Measurements from ENCODE around the gene IL16. TPM values are rescaled to one million over a fixed set of nuclear protein-coding genes. Genes with fewer than 3 reads are reported as not detected.

Gene IL16
- total RNA-seq, 2 experiments from 2014 or later = 118 to 144 TPM

GRCh38 chr15:81181220-81181619 is 15.5 kb upstream of the IL16 start:
- Mint-ChIP-seq H3K4me1 (peaks cover 11% of the 10 kb centered on the region), H3K27me3 (peaks cover 54% of the 10 kb centered on the region), H3K9me3 (ENCODE audit: low read depth) (no peaks in the 10 kb centered on the region), H3K36me3 (no peaks in the 10 kb centered on the region), H3K4me3 (no peak overlapping the region), H3K27ac (no peak overlapping the region)
- DNase-seq (no peak), ATAC-seq (no peak)
- CTCF ChIA-PET = no interaction called here

GRCh38 chr15:81182031-81182755 is 14.5 kb upstream of the IL16 start:
- Mint-ChIP-seq H3K27me3 (peaks cover 57% of the 10 kb centered on the region), H3K4me1 (peaks cover 11% of the 10 kb centered on the region), H3K4me3 (no peak overlapping the region), H3K27ac (no peak overlapping the region), H3K9me3 (ENCODE audit: low read depth) (no peaks in the 10 kb centered on the region), H3K36me3 (no peaks in the 10 kb centered on the region)
- DNase-seq (no peak), ATAC-seq (no peak)
- CTCF ChIA-PET = interaction anchor here (1.3 kb wide), 1 partner anchor 84 kb away, joined by 3 read pairs; no protein-coding TSS in a partner anchor

GRCh38 chr15:81182756-81183438 is 13.8 kb upstream of the IL16 start:
- CTCF ChIA-PET = interaction anchor here (0.9 to 1.3 kb wide), 2 partner anchors 83 kb away, joined by 3 read pairs; no protein-coding TSS in a partner anchor
- no peak overlapping the region for H3K27ac Mint-ChIP-seq

GRCh38 chr15:81183439-81183775 is 13.3 kb upstream of the IL16 start:
- Mint-ChIP-seq H3K27me3 (peaks cover 63% of the 10 kb centered on the region), H3K4me1 (peaks cover 11% of the 10 kb centered on the region), H3K27ac (no peak overlapping the region), H3K4me3 (no peak overlapping the region), H3K36me3 (no peaks in the 10 kb centered on the region), H3K9me3 (ENCODE audit: low read depth) (no peaks in the 10 kb centered on the region)
- DNase-seq (no peak), ATAC-seq (no peak)
- CTCF ChIA-PET = interaction anchor here (0.9 to 1.3 kb wide), 2 partner anchors 29 to 83 kb away, joined by 3 read pairs; no protein-coding TSS in a partner anchor

More at GRCh38 chr15:81182756-81183438, 13.8 kb upstream of the IL16 start:
- Mint-ChIP-seq H3K36me3 (no peaks in the 10 kb centered on the region), H3K9me3 (ENCODE audit: low read depth) (no peaks in the 10 kb centered on the region), H3K4me1 (peaks cover 11% of the 10 kb centered on the region), H3K27me3 (peaks cover 59% of the 10 kb centered on the region), H3K4me3 (no peak overlapping the region)
- no peak for ATAC-seq
- DNase-seq = no peak

- no peak for DNase-seq
- Mint-ChIP-seq H3K27ac (no peak overlapping the region), H3K4me1 (peaks cover 11% of the 10 kb centered on the region), H3K27me3 (peaks cover 59% of the 10 kb centered on the region), H3K9me3 (ENCODE audit: low read depth) (no peaks in the 10 kb centered on the region), H3K36me3 (no peaks in the 10 kb centered on the region), H3K4me3 (no peak overlapping the region)
- CTCF ChIA-PET = interaction anchor here (1.0 to 1.3 kb wide), 2 partner anchors 30 to 82 kb away, joined by 3 to 4 read pairs; no protein-coding TSS in a partner anchor
- ATAC-seq = peak; percentile 27
Measured at GRCh38 chr15:81184188-81184587, 12.5 kb upstream of the IL16 start.

- Mint-ChIP-seq H3K27me3 (peaks cover 53% of the 10 kb centered on the region), H3K36me3 (no peaks in the 10 kb centered on the region), H3K4me3 (no peak overlapping the region), H3K27ac (no peak overlapping the region), H3K4me1 (peaks cover 11% of the 10 kb centered on the region), H3K9me3 (ENCODE audit: low read depth) (no peaks in the 10 kb centered on the region)
- CTCF ChIA-PET = interaction anchor here (0.8 kb wide), 1 partner anchor 80 kb away, joined by 4 read pairs; no protein-coding TSS in a partner anchor
- DNase-seq = no peak
- no peak for ATAC-seq
Measured at GRCh38 chr15:81185631-81186295, 10.9 kb upstream of the IL16 start.

GRCh38 chr15:81188354-81188753 is 8.3 kb upstream of the IL16 start:
- Mint-ChIP-seq H3K4me1 (peaks cover 11% of the 10 kb centered on the region), H3K9me3 (ENCODE audit: low read depth) (no peaks in the 10 kb centered on the region), H3K4me3 (no peak overlapping the region), H3K27ac (no peak overlapping the region), H3K36me3 (no peaks in the 10 kb centered on the region), H3K27me3 (peaks cover 47% of the 10 kb centered on the region)
- no peak for ATAC-seq
- DNase-seq = no peak
- CTCF ChIA-PET = interaction anchor here (1.2 kb wide), 1 partner anchor 78 kb away, joined by 4 read pairs; no protein-coding TSS in a partner anchor

- H3K36me3 Mint-ChIP-seq = no peaks in the 10 kb centered on the region
- no peak for DNase-seq
- no peaks in the 10 kb centered on the region for H3K9me3 Mint-ChIP-seq (ENCODE audit: low read depth)
- H3K27me3 Mint-ChIP-seq = peaks cover 42% of the 10 kb centered on the region
- CTCF ChIA-PET = no interaction called here
- H3K27ac Mint-ChIP-seq = no peak overlapping the region
- H3K4me1 Mint-ChIP-seq = no peaks in the 10 kb centered on the region
- no peak for ATAC-seq
- no peak overlapping the region for H3K4me3 Mint-ChIP-seq
Measured at GRCh38 chr15:81189583-81190283, 6.9 kb upstream of the IL16 start.

GRCh38 chr15:81190922-81191507 is 5.7 kb upstream of the IL16 start:
- CTCF ChIA-PET = interaction anchor here (1.4 kb wide), 1 partner anchor 75 kb away, joined by 5 read pairs; no protein-coding TSS in a partner anchor
- Mint-ChIP-seq H3K36me3 (no peaks in the 10 kb centered on the region), H3K27me3 (peaks cover 34% of the 10 kb centered on the region), H3K4me3 (no peak overlapping the region), H3K27ac (no peak overlapping the region), H3K9me3 (ENCODE audit: low read depth) (no peaks in the 10 kb centered on the region), H3K4me1 (peaks cover 2% of the 10 kb centered on the region)
- ATAC-seq = no peak
- DNase-seq = no peak

- CTCF ChIA-PET = interaction anchor here (1.4 kb wide), 1 partner anchor 74 kb away, joined by 5 read pairs; no protein-coding TSS in a partner anchor
- H3K4me1 Mint-ChIP-seq = peaks cover 2% of the 10 kb centered on the region
- no peaks in the 10 kb centered on the region for H3K9me3 Mint-ChIP-seq (ENCODE audit: low read depth)
- DNase-seq (no peak), ATAC-seq (no peak)
- H3K36me3 Mint-ChIP-seq = no peaks in the 10 kb centered on the region
- no peak overlapping the region for H3K27ac Mint-ChIP-seq
- H3K4me3 Mint-ChIP-seq = no peak overlapping the region
- peaks cover 34% of the 10 kb centered on the region for H3K27me3 Mint-ChIP-seq
Measured at GRCh38 chr15:81191701-81192100, 5.0 kb upstream of the IL16 start.

GRCh38 chr15:81194723-81195122 is 2.0 kb upstream of the IL16 start:
- H3K27me3 Mint-ChIP-seq = peaks cover 26% of the 10 kb centered on the region

GRCh38 chr15:81195339-81195864 is 1.3 kb upstream of the IL16 start:
- CTCF ChIA-PET = no interaction called here
- no peak for DNase-seq
- H3K4me1 Mint-ChIP-seq = peaks cover 2% of the 10 kb centered on the region
- H3K36me3 Mint-ChIP-seq = no peaks in the 10 kb centered on the region
- H3K27me3 Mint-ChIP-seq = peaks cover 26% of the 10 kb centered on the region
- no peak overlapping the region for H3K27ac Mint-ChIP-seq
- ATAC-seq = no peak
- no peak overlapping the region for H3K4me3 Mint-ChIP-seq
- H3K9me3 Mint-ChIP-seq (ENCODE audit: low read depth) = no peaks in the 10 kb centered on the region

More at GRCh38 chr15:81194723-81195122, 2.0 kb upstream of the IL16 start:
- ATAC-seq (no peak), DNase-seq (no peak)
- peaks cover 2% of the 10 kb centered on the region for H3K4me1 Mint-ChIP-seq
- no peak overlapping the region for H3K27ac Mint-ChIP-seq
- H3K36me3 Mint-ChIP-seq = no peaks in the 10 kb centered on the region
- CTCF ChIA-PET = interaction anchor here (1.9 kb wide), 1 partner anchor 72 kb away, joined by 7 read pairs; no protein-coding TSS in a partner anchor
- no peak overlapping the region for H3K4me3 Mint-ChIP-seq
- H3K9me3 Mint-ChIP-seq (ENCODE audit: low read depth) = no peaks in the 10 kb centered on the region
